ENCODE results near the gene DHRS1.

DNA sequence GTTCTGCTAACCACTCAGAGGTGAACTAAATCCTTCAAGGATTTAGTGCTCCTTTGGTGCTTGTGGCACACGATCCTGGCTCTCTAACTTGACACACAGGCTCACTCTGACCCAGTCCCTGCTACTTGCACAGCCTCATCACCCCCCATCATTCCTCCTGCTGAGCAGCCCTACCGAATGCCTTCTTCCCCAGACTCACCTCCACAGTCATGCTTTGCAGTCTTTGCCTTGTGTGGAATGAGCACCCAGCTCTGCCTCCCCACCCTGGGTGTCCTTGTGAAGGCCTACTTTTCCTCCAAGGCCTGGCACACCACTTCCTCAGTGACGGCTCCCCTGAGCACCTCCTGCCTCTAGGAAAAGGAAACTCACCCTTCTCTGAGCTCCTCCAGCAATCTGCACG, 49.2 kb downstream of the DHRS1 start:
- TF ChIP-seq CTCF (optimal IDR thresholded peaks at IDR 0.05 in 1 of 3, IDR thresholded peaks at IDR 0.05 in 1 of 3, conservative IDR thresholded peaks at IDR 0.05 in 1 of 3; ENCODE audit: extremely low read depth in 1 of 3, insufficient read depth in 2 of 3, low read length in 3 of 3) (no peak), EZH2 (IDR thresholded peaks at IDR 0.05; ENCODE audit: low read length) (no peak)

Measured in keratinocyte (primary cell).